Tongue (tissue), 3 donors: ENCODE data around the gene CEMP1. TPM values are rescaled to one million over a fixed set of nuclear protein-coding genes. Genes with fewer than 3 reads are reported as not detected.

Source experiments
- DNase-seq: peaks from one replicate; pipeline ENCODE4 v3.0.0-alpha.2; 2015
- small RNA-seq: library from RNA; depleted of rRNA; stranded (forward); fragments of <200 nt; gene quantifications from one replicate; pipeline ENCODE3, GENCODE V24; 2014; ENCODE audit warnings: low replicate concordance
- total RNA-seq: library from RNA; depleted of rRNA; stranded (reverse); fragments of >200 nt; gene quantifications from one replicate; pipeline ENCODE4 v1.2.3, GENCODE V29; 2014

CEMP1 gene
- total RNA-seq, 1 donor from 2014 or later: 0.72 TPM

GRCh38 chr16:2483939-2484897 lies 47.0 kb downstream of the CEMP1 start:
- no peak for DNase-seq

- peak; percentile 90 for DNase-seq
Measured at GRCh38 chr16:2482708-2483534, 48.3 kb downstream of the CEMP1 start.

DNA sequence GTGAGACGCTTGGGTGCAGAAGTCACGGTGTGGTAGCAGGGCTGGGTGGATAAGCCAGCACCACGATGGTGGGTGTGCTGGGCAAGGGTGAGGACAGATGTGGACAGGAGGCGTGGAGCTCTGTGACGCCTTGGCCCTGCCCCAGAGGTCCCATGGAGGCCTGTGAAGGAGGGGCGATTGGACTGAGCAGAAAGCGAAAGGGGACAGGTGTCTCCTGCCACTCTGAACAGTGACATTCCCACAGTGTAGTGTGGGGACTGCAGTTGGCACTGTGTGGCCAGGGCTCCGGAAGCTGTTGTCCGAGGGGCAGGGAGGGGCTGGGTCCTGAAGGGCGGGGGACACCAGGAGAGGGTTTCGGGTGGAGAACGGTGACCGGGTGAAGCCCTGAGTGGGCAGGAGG lies 49.0 kb downstream of the CEMP1 start:
- peak; percentile 71 for DNase-seq

GRCh38 chr16:2481676-2482075 lies 49.5 kb downstream of the CEMP1 start:
- no peak for DNase-seq

DNA sequence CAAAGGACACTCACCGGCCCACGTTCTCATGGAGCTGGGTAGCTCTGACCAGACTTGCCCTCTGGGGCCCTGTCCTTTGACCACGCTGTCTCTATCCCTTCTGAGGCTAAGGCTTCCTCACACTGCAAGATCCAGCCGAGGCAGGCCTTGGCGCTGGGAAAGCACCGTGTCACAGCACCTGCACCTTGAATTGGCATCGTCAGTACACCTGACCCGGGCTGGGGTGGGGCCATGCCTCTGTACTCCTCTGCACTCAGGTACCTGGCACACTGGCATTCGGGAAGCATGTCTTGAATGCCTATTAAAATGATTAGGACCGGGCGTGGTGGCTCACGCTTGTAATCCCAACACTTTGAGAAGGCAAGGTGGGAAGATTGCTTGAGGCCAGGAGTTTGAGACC lies 50.3 kb downstream of the CEMP1 start:
- no peak for DNase-seq

Small RNA genes lying within 50 kb of the gene (small RNA-seq; reads per million reads assigned to genes)
- gene AC093525.1 (not detected), gene MIR3178 (0.10 reads per million)

Other genes starting within 250 kb of the CEMP1 start
- 8.7 TPM for gene ABCA3, start 190.7 kb downstream of the CEMP1 start, total RNA-seq
- gene CCNF, start 102.0 kb downstream of the CEMP1 start, total RNA-seq: 9.3 TPM
- gene TEDC2, start 71.3 kb downstream of the CEMP1 start, total RNA-seq: 3.4 TPM
- 9.1 TPM for gene NTN3, start 60.1 kb downstream of the CEMP1 start, total RNA-seq
- 20.4 TPM for gene TBC1D24, start 56.3 kb downstream of the CEMP1 start, total RNA-seq
- gene ATP6V0C, start 17.5 kb downstream of the CEMP1 start, total RNA-seq: 22.9 TPM
- 24.6 TPM for gene AMDHD2, start 11.0 kb downstream of the CEMP1 start, total RNA-seq
- gene PDPK1, start 6.6 kb upstream of the CEMP1 start, total RNA-seq: 24.5 TPM
- 28.4 TPM for gene KCTD5, start 151.1 kb upstream of the CEMP1 start, total RNA-seq
- gene PRSS27, start 188.8 kb upstream of the CEMP1 start, total RNA-seq: 3.5 TPM
- gene SRRM2, start 221.2 kb upstream of the CEMP1 start, total RNA-seq: 170 TPM
- gene ELOB, start 245.9 kb upstream of the CEMP1 start, total RNA-seq: 155 TPM